Trophoblast cell (in vitro differentiated cells and primary cell): Measurements from ENCODE around the gene ZNF180.

ENCODE experiments used
- DNase-seq, 2 donors: peaks; one replicate each; pipeline ENCODE4 v3.0.0-alpha.2; 2016
- H2AFZ ChIP-seq: 2 replicates; pipeline ENCODE4 v1.6.1; 2013; ENCODE audit warnings: low read length, moderate library complexity, mild to moderate bottlenecking; ENCODE audit not compliant: insufficient read depth, poor library complexity
- H2AK5ac ChIP-seq: 2 replicates; pipeline ENCODE4 v1.6.1; 2013; ENCODE audit warnings: mild to moderate bottlenecking, low read length
- H2BK120ac ChIP-seq: 2 replicates; pipeline ENCODE4 v1.6.1; 2013; ENCODE audit warnings: low read length, mild to moderate bottlenecking, moderate library complexity; ENCODE audit not compliant: insufficient read depth, poor library complexity
- H2BK12ac ChIP-seq: 2 replicates; pipeline ENCODE4 v1.6.1; 2013; ENCODE audit warnings: mild to moderate bottlenecking, low read length, moderate library complexity
- H2BK5ac ChIP-seq: 2 replicates; pipeline ENCODE4 v1.6.1; 2013; ENCODE audit warnings: low read length, low read depth, moderate library complexity, mild to moderate bottlenecking; ENCODE audit not compliant: poor library complexity
- H3K14ac ChIP-seq: 2 replicates; pipeline ENCODE4 v1.6.1; 2013; ENCODE audit warnings: mild to moderate bottlenecking, low read length
- H3K18ac ChIP-seq: 2 replicates; pipeline ENCODE4 v1.6.1; 2013; ENCODE audit warnings: mild to moderate bottlenecking, low read length
- H3K23ac ChIP-seq: 2 replicates; pipeline ENCODE4 v1.6.1; 2013; ENCODE audit warnings: low read length
- H3K27ac ChIP-seq: 2 replicates; pipeline ENCODE4 v1.5.1; 2013; ENCODE audit warnings: low read depth, mild to moderate bottlenecking, inconsistent platforms, low read length, moderate library complexity
- H3K27me3 ChIP-seq: 2 replicates; pipeline ENCODE4 v1.6.1; 2013; ENCODE audit warnings: inconsistent platforms, mild to moderate bottlenecking, low read length, moderate library complexity; ENCODE audit not compliant: insufficient read depth
- H3K36me3 ChIP-seq, 2 experiments: 1 replicate in 1 of 2; 2 replicates in 1 of 2; pipeline ENCODE4 v1.6.1; 2013; ENCODE audit warnings: low read length in 2 of 2, mild to moderate bottlenecking in 2 of 2, moderate library complexity in 1 of 2; ENCODE audit not compliant: insufficient read depth in 2 of 2, control insufficient read depth in 1 of 2
- H3K4ac ChIP-seq: 2 replicates; pipeline ENCODE4 v1.6.1; 2013; ENCODE audit warnings: low read depth, mild to moderate bottlenecking, low read length, moderate library complexity
- H3K4me1 ChIP-seq, 2 experiments: 1 replicate in 1 of 2; 2 replicates in 1 of 2; pipeline ENCODE4 v1.6.1; 2013; ENCODE audit warnings: low read length in 2 of 2, mild to moderate bottlenecking in 2 of 2, moderate library complexity in 1 of 2; ENCODE audit not compliant: insufficient read depth in 2 of 2, control insufficient read depth in 1 of 2
- H3K4me2 ChIP-seq: 2 replicates; pipeline ENCODE4 v1.6.1; 2013; ENCODE audit warnings: inconsistent platforms, mild to moderate bottlenecking, low read length, moderate library complexity
- H3K4me3 ChIP-seq: 2 replicates; pipeline ENCODE4 v1.5.1; 2013; ENCODE audit warnings: mild to moderate bottlenecking, low read depth, low read length, inconsistent platforms
- H3K79me1 ChIP-seq: one replicate; pipeline ENCODE4 v1.6.1; 2013; ENCODE audit warnings: low read length
- H3K79me2 ChIP-seq: 2 replicates; pipeline ENCODE4 v1.6.1; 2013; ENCODE audit warnings: low read length, mild to moderate bottlenecking; ENCODE audit not compliant: control insufficient read depth, insufficient read depth, poor library complexity
- H3K9ac ChIP-seq: 2 replicates; pipeline ENCODE4 v1.6.1; 2013; ENCODE audit warnings: mild to moderate bottlenecking, low read length
- H3K9me3 ChIP-seq: 2 replicates; pipeline ENCODE4 v1.6.1; 2013; ENCODE audit warnings: low read depth, mild to moderate bottlenecking, control low read depth, inconsistent platforms, low read length; ENCODE audit not compliant: insufficient read depth
- H4K12ac ChIP-seq: 2 replicates; pipeline ENCODE4 v1.6.1; 2013; ENCODE audit warnings: low read depth, mild to moderate bottlenecking, low read length, moderate library complexity
- H4K8ac ChIP-seq: 2 replicates; pipeline ENCODE4 v1.6.1; 2013; ENCODE audit warnings: low read depth, mild to moderate bottlenecking, low read length, moderate library complexity
- H4K91ac ChIP-seq: one replicate; pipeline ENCODE4 v1.6.1; 2013; ENCODE audit warnings: low read depth, mild to moderate bottlenecking, low read length, moderate library complexity
- WGBS: extraction: QIAGEN DNeasy Blood & Tissue Kit; methylation state at CpG from one replicate; pipeline ENCODE4 v1.1.7; 2013; ENCODE audit warnings: missing lambda C conversion rate; ENCODE audit not compliant: insufficient read length, insufficient coverage; ENCODE audit errors: extremely low coverage; 5-methylcytosine and 5-hydroxymethylcytosine counted together

ZNF180 gene

DNA sequence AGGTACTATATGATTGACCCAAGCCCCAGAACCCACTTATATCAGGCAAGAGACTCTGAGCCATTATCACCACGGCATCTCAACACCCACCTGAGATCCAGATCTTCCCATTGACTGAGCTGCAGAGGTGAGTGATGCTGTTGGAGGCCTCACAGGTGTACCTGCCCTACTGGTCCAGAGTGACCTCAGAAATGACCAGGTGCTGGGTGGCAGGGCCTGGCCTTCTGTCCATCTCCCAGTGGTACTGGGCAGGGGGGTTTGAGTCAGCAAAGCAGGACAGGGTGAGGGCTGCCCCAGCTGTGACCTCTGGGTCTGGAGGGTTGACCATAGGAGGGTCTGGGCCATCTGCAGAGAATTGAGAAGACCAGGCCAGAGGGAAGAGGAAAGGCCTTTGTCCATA is 42.3 kb upstream of the ZNF180 start:
- no peak overlapping the region for H3K23ac ChIP-seq
- no peak overlapping the region for H4K12ac ChIP-seq
- no peak overlapping the region for H2BK12ac ChIP-seq
- WGBS: no CpG with 5 or more reads among the region's 1 CpG
- H4K8ac ChIP-seq: no peak overlapping the region
- H2BK5ac ChIP-seq: no peak overlapping the region
- no peak overlapping the region for H3K14ac ChIP-seq
- H2AK5ac ChIP-seq: no peak overlapping the region
- no peak overlapping the region for H3K4me2 ChIP-seq
- H3K79me2 ChIP-seq: no peaks in the 10 kb centered on the region
- no peaks in the 10 kb centered on the region for H3K4me1 ChIP-seq
- H3K18ac ChIP-seq: no peak overlapping the region
- no peaks in the 10 kb centered on the region for H3K79me1 ChIP-seq
- H3K36me3 ChIP-seq: peaks cover 0 to 2% of the 10 kb centered on the region in 2 experiments
- no peak overlapping the region for H3K27ac ChIP-seq
- no peaks in the 10 kb centered on the region for H3K27me3 ChIP-seq
- no peak overlapping the region for H2BK120ac ChIP-seq
- no peak overlapping the region for H3K9ac ChIP-seq
- no peak overlapping the region for H2AFZ ChIP-seq
- no peak overlapping the region for H3K4me3 ChIP-seq
- H3K4ac ChIP-seq: no peak overlapping the region
- H3K9me3 ChIP-seq: peaks cover 14% of the 10 kb centered on the region
- DNase-seq: no peak
- no peak overlapping the region for H4K91ac ChIP-seq

DNA sequence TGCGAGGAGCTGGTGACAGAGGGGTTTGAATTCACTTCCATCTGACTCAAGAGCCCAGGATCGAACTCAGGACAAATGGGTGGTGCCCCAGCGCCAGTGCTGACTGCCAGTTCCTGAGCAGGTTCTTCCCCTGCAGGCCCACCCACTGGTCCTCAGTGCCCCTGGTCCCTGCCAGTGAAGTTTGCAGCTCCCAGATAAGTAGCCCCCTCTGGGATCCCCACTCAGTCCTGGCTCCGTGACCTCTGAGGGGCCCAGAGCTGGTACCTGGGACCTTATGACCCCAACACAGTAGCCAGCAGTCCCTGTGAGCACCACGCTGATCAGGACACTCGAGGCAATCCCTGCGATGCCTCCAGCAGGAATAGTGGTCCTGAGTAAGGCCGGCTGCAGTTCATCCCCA is 40.4 kb upstream of the ZNF180 start:
- H3K27me3 ChIP-seq: no peaks in the 10 kb centered on the region
- no peak overlapping the region for H3K9ac ChIP-seq
- DNase-seq: no peak
- H3K4me1 ChIP-seq: no peaks in the 10 kb centered on the region
- no peak overlapping the region for H3K18ac ChIP-seq
- H4K12ac ChIP-seq: no peak overlapping the region
- no peak overlapping the region for H3K4ac ChIP-seq
- WGBS: no CpG with 5 or more reads among the region's 8 CpGs
- H2BK12ac ChIP-seq: no peak overlapping the region
- H3K27ac ChIP-seq: no peak overlapping the region
- no peak overlapping the region for H3K23ac ChIP-seq
- H3K9me3 ChIP-seq: peaks cover 10% of the 10 kb centered on the region
- no peaks in the 10 kb centered on the region for H3K36me3 ChIP-seq
- H4K91ac ChIP-seq: no peak overlapping the region
- H3K14ac ChIP-seq: no peak overlapping the region
- H3K79me2 ChIP-seq: no peaks in the 10 kb centered on the region
- no peaks in the 10 kb centered on the region for H3K79me1 ChIP-seq
- no peak overlapping the region for H3K4me2 ChIP-seq
- H2BK120ac ChIP-seq: no peak overlapping the region
- no peak overlapping the region for H2AK5ac ChIP-seq
- H4K8ac ChIP-seq: no peak overlapping the region
- no peak overlapping the region for H2BK5ac ChIP-seq
- H3K4me3 ChIP-seq: no peak overlapping the region
- no peak overlapping the region for H2AFZ ChIP-seq

DNA sequence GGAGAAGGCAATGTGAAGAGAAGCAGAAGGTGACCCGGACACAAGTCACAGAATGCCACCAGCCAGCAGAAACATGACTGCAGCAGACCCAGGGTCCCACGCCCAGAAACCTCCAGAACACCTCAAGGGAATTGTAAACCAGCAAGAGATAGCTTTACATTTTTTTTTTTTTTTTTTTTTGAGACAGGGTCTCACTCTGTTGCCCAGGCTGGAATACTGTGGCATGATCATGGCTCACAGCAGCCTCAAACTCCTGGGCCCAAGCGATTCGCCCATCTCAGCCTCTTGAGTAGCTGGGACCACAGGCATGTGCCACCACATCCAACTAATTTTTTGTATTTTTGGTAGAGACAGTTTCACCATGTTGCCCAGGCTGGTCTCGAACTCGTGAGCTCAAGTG is 39.7 kb upstream of the ZNF180 start:
- Histone ChIP-seq H3K23ac (no peak overlapping the region), H3K4ac (no peak overlapping the region), H3K18ac (no peak overlapping the region), H2BK5ac (no peak overlapping the region), H3K4me1 (no peaks in the 10 kb centered on the region), H2BK12ac (no peak overlapping the region), H3K4me2 (no peak overlapping the region), H2AK5ac (no peak overlapping the region), H2BK120ac (no peak overlapping the region), H3K27me3 (no peaks in the 10 kb centered on the region), H2AFZ (no peak overlapping the region), H3K79me2 (no peaks in the 10 kb centered on the region), H4K91ac (no peak overlapping the region), H3K27ac (no peak overlapping the region), H3K36me3 (no peaks in the 10 kb centered on the region), H3K4me3 (no peak overlapping the region), H3K14ac (no peak overlapping the region), H3K9me3 (peaks cover 11% of the 10 kb centered on the region), H3K9ac (no peak overlapping the region), H3K79me1 (no peaks in the 10 kb centered on the region), H4K12ac (no peak overlapping the region), H4K8ac (no peak overlapping the region)
- WGBS: no CpG with 5 or more reads among the region's 6 CpGs
- DNase-seq: no peak

DNA sequence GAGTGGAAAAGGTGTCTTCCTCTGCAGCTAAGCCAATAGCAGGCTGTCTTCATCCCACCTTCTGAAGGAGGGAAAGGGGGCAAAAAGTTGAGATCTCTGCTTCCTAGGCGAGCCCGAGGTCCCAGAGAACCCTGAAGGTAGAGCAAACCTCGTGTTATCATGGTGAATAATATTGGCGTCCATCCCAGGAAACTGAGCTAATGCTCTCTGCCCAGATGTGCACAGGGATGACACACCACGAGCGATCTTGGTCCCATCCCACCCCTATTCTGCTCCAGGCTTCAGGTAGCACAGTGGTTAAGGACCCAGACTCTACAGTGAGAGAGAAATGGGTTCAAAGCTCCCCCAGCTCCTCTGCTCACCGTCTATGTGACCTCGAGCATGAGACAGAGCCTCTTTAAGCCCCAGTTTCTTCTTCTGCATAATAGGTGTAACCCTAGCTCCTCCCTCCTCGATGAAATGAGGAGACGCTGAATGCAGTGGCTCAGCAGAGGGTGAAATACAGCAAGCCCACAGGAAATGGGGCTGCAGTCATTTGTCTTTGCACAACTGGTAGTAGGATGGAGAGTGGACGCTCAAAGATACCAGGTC is 39.0 kb upstream of the ZNF180 start:
- no peak for DNase-seq

More for the DNA sequence above, 39.0 kb upstream of the ZNF180 start:
- no peak overlapping the region for H2BK5ac ChIP-seq
- H2BK120ac ChIP-seq: no peak overlapping the region
- no peak overlapping the region for H3K23ac ChIP-seq
- H3K36me3 ChIP-seq: no peaks in the 10 kb centered on the region
- no peak overlapping the region for H2AFZ ChIP-seq
- H4K8ac ChIP-seq: no peak overlapping the region
- H3K14ac ChIP-seq: no peak overlapping the region
- no peak overlapping the region for H4K12ac ChIP-seq
- H2AK5ac ChIP-seq: no peak overlapping the region
- no peak overlapping the region for H3K9ac ChIP-seq
- no peak overlapping the region for H4K91ac ChIP-seq
- H3K4me1 ChIP-seq: no peaks in the 10 kb centered on the region
- no peak overlapping the region for H3K18ac ChIP-seq
- no peak overlapping the region for H2BK12ac ChIP-seq
- H3K79me1 ChIP-seq: no peaks in the 10 kb centered on the region
- no CpG with 5 or more reads among the region's 11 CpGs for WGBS
- H3K4me3 ChIP-seq: no peak overlapping the region
- peaks cover 14% of the 10 kb centered on the region for H3K9me3 ChIP-seq
- H3K79me2 ChIP-seq: no peaks in the 10 kb centered on the region
- H3K4me2 ChIP-seq: no peak overlapping the region
- no peak overlapping the region for H3K4ac ChIP-seq
- no peak overlapping the region for H3K27ac ChIP-seq
- no peaks in the 10 kb centered on the region for H3K27me3 ChIP-seq
